ENCODE results near the gene BIK.

BIK gene

DNA sequence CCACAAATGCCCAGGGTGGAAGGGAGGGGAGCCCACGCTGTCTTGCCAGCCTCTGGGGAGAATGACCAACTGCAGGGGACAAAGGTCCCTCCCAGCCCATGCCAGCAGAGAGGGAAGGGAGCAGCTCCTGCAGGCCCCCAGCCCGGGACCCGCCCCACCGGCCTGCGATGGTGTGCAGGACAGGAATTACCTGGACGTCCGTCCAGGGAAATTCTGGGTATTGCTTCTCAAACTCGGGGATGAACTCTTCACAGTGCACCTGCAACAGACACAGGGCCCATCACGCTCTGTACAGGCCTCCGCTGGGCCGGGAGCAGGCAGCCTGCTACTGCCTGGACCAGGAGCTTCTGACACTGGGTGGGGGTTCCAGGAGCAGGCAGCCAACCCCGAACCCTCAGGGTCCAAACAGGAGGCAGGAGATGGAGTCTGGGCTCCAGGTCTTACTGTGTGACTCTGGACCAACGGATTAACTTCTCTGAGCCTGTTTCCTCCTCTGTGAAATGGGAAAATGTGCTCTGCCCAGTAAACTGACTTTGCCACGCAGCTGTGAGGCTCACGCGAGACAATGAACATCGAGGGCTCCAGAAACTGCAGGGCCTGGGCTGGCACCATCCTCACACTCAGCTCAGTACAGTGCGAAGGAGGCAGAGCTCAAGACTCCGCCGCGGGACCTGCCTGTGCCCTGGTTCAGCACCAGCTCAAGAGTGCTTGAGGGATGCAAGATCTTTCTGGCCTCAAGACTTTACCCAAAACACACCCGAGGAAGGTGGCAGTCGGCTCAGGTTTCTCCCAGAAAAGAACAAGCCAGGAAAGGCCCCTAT is 59.0 kb downstream of the BIK start:
- TF ChIP-seq TAF1 (IDR thresholded peaks at IDR 0.05; ENCODE audit: borderline replicate concordance, low read depth, low read length): no peak
- TF ChIP-seq POLR2A (IDR thresholded peaks at IDR 0.05; ENCODE audit: low read depth, low read length): no peak
- TF ChIP-seq POLR2AphosphoS5 (IDR thresholded peaks at IDR 0.05; ENCODE audit: low read depth, low read length): no peak
- no peak for DNase-seq (ENCODE audit: insufficient read length)
- no peak for FAIRE-seq

- TF ChIP-seq TAF1 (IDR thresholded peaks at IDR 0.05; ENCODE audit: borderline replicate concordance, low read depth, low read length) (no peak), POLR2A (IDR thresholded peaks at IDR 0.05; ENCODE audit: low read depth, low read length) (no peak), POLR2AphosphoS5 (IDR thresholded peaks at IDR 0.05; ENCODE audit: low read depth, low read length) (no peak)
- FAIRE-seq (no peak), DNase-seq (ENCODE audit: insufficient read length) (no peak)
Measured at GRCh38 chr22:43170131-43170480, 59.6 kb downstream of the BIK start.

DNA sequence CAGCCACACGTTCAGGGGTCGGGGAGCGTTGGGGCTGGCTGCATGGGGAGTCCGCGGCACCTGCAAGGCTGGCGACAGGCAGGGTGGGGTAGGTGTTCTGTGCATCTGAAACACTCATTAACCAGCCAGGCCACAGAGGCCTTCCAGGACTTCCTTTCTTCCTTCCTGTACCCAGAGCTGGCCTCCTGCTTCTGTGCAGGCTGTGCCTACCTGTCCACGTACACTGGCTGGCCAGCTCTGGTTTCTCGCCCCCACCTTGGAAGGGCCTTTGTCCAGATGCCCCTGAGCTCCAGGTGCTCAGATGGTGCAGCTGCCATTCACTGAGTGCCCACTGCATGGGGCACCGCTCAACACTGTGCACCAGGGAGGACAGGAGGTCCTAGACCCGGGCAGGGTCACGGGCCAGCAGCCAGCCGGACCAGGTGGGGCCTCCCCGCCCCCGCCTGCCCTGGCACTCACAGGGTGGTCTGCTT is 60.5 kb downstream of the BIK start:
- TF ChIP-seq POLR2AphosphoS5 (IDR thresholded peaks at IDR 0.05; ENCODE audit: low read depth, low read length): no peak
- no peak for TF ChIP-seq POLR2A (IDR thresholded peaks at IDR 0.05; ENCODE audit: low read depth, low read length)
- no peak for TF ChIP-seq TAF1 (IDR thresholded peaks at IDR 0.05; ENCODE audit: borderline replicate concordance, low read depth, low read length)
- no peak for FAIRE-seq
- no peak for DNase-seq (ENCODE audit: insufficient read length)

- no peak for FAIRE-seq
- DNase-seq (ENCODE audit: insufficient read length): no peak
- no peak for TF ChIP-seq POLR2AphosphoS5 (IDR thresholded peaks at IDR 0.05; ENCODE audit: low read depth, low read length)
- TF ChIP-seq TAF1 (IDR thresholded peaks at IDR 0.05; ENCODE audit: borderline replicate concordance, low read depth, low read length): no peak
- TF ChIP-seq POLR2A (IDR thresholded peaks at IDR 0.05; ENCODE audit: low read depth, low read length): no peak
Measured at GRCh38 chr22:43171607-43172006, 61.1 kb downstream of the BIK start.

GRCh38 chr22:43172191-43172590 is 61.6 kb downstream of the BIK start:
- DNase-seq (ENCODE audit: insufficient read length): no peak
- TF ChIP-seq POLR2A (IDR thresholded peaks at IDR 0.05; ENCODE audit: low read depth, low read length) (no peak), POLR2AphosphoS5 (IDR thresholded peaks at IDR 0.05; ENCODE audit: low read depth, low read length) (no peak), TAF1 (IDR thresholded peaks at IDR 0.05; ENCODE audit: borderline replicate concordance, low read depth, low read length) (no peak)
- FAIRE-seq: no peak

GRCh38 chr22:43173566-43173965 is 63.0 kb downstream of the BIK start:
- DNase-seq (ENCODE audit: insufficient read length): no peak
- no peak for FAIRE-seq
- TF ChIP-seq POLR2AphosphoS5 (IDR thresholded peaks at IDR 0.05; ENCODE audit: low read depth, low read length) (no peak), TAF1 (IDR thresholded peaks at IDR 0.05; ENCODE audit: borderline replicate concordance, low read depth, low read length) (no peak), POLR2A (IDR thresholded peaks at IDR 0.05; ENCODE audit: low read depth, low read length) (no peak)

DNA sequence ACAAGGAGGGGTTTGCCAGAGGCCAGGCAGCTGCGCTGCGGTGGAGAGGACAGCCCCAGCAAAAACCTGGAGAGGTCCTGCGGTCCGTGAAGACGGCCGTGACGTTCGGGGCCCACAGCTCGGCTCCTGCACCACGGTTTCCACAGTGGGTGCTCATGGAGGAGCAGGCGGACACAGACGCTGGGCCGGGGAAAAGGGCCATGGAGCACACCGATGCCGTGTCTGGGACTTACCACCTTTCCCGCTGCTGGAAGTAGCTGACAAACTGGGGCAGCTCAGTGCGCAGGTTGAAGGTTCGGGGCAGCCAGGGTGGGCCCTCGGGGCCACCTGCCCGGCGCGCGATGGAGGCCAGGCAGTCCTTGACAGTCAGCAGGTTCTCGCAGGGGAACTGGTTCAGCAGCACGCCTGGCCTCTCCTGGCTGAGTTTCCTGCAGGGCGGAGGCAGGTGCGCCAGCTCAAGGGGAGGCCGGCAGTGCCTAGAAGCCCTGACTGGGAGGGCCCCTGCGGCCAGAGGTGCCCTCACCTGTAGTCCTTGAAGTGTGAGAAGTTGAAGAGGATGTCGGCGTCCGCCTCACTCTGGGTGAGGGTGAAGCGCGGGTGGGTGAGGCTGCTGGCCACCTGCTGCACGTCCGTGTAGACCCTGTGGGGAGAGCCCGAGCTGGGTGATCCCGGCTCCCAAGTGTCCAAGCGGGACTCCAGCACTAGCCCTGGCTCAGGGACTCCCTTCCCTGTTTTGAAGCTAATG is 63.6 kb downstream of the BIK start:
- FAIRE-seq (no peak), DNase-seq (ENCODE audit: insufficient read length) (no peak)
- TF ChIP-seq POLR2A (IDR thresholded peaks at IDR 0.05; ENCODE audit: low read depth, low read length): no peak
- TF ChIP-seq POLR2AphosphoS5 (IDR thresholded peaks at IDR 0.05; ENCODE audit: low read depth, low read length): no peak
- TF ChIP-seq TAF1 (IDR thresholded peaks at IDR 0.05; ENCODE audit: borderline replicate concordance, low read depth, low read length): no peak

DNA sequence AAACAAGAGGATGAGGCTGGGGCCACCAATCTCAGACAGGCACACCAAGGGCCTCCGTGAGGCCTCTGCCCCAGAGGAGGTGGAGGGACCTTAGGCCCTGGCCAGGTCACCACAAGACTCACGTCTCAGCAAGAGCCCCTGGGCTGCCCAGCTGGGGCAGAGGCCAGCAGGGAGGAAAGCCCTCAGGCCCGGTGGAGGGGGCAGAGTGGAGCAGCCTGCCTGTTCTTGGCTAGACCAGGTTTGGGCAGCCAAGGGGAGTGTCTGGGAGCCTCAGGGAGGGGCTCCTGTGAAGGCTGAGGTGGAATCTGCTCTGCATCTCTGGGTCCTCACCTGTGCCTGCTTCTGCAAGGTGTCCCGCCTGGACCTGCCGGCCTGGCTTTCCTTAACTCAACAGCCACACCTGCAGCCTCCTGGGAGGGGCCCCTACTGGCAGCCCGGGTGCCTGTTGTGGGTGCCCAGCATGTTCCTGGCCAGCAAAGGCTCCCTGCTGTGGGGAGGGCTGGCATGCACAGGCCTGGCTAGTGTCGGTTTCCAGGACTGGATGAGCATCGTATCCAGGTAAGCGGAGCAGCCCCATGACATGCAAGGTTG is 64.5 kb downstream of the BIK start:
- DNase-seq (ENCODE audit: insufficient read length) (no peak), FAIRE-seq (no peak)
- TF ChIP-seq TAF1 (IDR thresholded peaks at IDR 0.05; ENCODE audit: borderline replicate concordance, low read depth, low read length) (no peak), POLR2AphosphoS5 (IDR thresholded peaks at IDR 0.05; ENCODE audit: low read depth, low read length) (no peak), POLR2A (IDR thresholded peaks at IDR 0.05; ENCODE audit: low read depth, low read length) (no peak)

DNA sequence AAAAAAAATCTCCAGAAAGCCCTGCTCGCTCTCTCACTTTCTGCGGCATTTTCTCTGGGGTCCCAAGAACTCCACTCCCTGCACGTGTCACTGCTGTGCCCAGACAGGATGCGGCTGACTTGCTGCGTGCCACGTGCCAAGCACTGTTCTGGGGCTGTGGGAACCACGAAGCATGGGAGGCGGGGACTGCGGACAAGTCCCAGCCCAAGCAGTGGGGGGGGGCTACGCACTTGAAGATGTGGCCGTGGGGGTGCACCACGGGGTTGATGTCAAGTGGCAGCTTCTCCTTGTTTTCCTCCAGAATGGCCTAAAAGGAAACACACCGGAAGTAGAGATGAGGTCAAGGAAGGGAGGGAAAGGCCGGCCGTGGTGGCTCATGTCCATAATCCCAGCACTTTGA is 65.5 kb downstream of the BIK start:
- FAIRE-seq: no peak
- no peak for TF ChIP-seq POLR2A (IDR thresholded peaks at IDR 0.05; ENCODE audit: low read depth, low read length)
- no peak for TF ChIP-seq POLR2AphosphoS5 (IDR thresholded peaks at IDR 0.05; ENCODE audit: low read depth, low read length)
- TF ChIP-seq TAF1 (IDR thresholded peaks at IDR 0.05; ENCODE audit: borderline replicate concordance, low read depth, low read length): no peak
- no peak for DNase-seq (ENCODE audit: insufficient read length)

GRCh38 chr22:43177479-43177878 is 66.9 kb downstream of the BIK start:
- FAIRE-seq (no peak), DNase-seq (ENCODE audit: insufficient read length) (no peak)
- TF ChIP-seq POLR2A (IDR thresholded peaks at IDR 0.05; ENCODE audit: low read depth, low read length): no peak
- no peak for TF ChIP-seq TAF1 (IDR thresholded peaks at IDR 0.05; ENCODE audit: borderline replicate concordance, low read depth, low read length)
- no peak for TF ChIP-seq POLR2AphosphoS5 (IDR thresholded peaks at IDR 0.05; ENCODE audit: low read depth, low read length)

All from GM12892 (cell line).